Lower leg skin (tissue), 3 donors: ENCODE measurements around the gene DOK6.

Source experiments
- CTCF ChIP-seq, 3 donors: fragments of 450-650 bp; IDR thresholded peaks; one replicate each; pipeline ENCODE4 v1.5.1; 2016; ENCODE audit warnings: antibody characterized with exemption in 3 of 3, mild to moderate bottlenecking in 3 of 3, moderate library complexity in 2 of 3
- POLR2A ChIP-seq, 2 donors: fragments of 450-650 bp; IDR thresholded peaks; one replicate each; pipeline ENCODE4 v1.6.1; 2016 to 2017; ENCODE audit warnings: antibody characterized with exemption in 2 of 2, mild to moderate bottlenecking in 1 of 2, moderate library complexity in 1 of 2

GRCh38 chr18:69785466-69785865, 384.8 kb downstream of the DOK6 start:
- TF ChIP-seq POLR2A (IDR thresholded peaks at IDR 0.05) (no peak), CTCF (IDR thresholded peaks at IDR 0.05) (no peak)
